ENCODE measurements around the gene PSMD7.
"Not testable (repeated sequence)": the region's sequence is repeated elsewhere in the genome, so short reads cannot be mapped to it uniquely, and the experiment has no call there.

PSMD7 gene

GRCh38 chr16:74298104-74298503 is 1.5 kb downstream of the PSMD7 start:
- no peak for DNase-seq

DNA sequence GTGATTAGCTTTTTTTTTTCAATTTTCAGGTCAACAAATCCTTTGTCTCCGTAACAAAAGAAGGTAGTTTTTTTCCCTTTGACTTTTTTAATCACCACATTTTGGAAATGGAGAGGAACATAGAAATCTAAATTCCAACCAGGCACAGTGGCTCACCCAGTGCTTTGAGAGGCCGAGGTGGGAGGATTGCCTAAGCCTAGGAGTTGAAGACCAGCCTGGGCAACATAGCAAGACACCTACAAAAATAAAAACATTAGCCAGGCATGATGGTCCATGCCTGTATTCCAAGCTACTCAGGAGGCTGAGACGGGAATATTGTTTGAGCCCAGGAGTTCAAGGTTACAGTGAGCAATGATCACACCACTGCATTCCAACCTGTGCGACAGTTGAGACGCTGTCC is 5.7 kb downstream of the PSMD7 start:
- DNase-seq, result no peak

- DNase-seq, result no peak
These were observed 7.7 kb downstream of the PSMD7 start for GRCh38 chr16:74304164-74304834.

- DNase-seq, result no peak
These were observed 8.2 kb downstream of the PSMD7 start for GRCh38 chr16:74304835-74305176.

- no peak for DNase-seq
These were observed 8.7 kb downstream of the PSMD7 start for GRCh38 chr16:74305281-74305680.

DNA sequence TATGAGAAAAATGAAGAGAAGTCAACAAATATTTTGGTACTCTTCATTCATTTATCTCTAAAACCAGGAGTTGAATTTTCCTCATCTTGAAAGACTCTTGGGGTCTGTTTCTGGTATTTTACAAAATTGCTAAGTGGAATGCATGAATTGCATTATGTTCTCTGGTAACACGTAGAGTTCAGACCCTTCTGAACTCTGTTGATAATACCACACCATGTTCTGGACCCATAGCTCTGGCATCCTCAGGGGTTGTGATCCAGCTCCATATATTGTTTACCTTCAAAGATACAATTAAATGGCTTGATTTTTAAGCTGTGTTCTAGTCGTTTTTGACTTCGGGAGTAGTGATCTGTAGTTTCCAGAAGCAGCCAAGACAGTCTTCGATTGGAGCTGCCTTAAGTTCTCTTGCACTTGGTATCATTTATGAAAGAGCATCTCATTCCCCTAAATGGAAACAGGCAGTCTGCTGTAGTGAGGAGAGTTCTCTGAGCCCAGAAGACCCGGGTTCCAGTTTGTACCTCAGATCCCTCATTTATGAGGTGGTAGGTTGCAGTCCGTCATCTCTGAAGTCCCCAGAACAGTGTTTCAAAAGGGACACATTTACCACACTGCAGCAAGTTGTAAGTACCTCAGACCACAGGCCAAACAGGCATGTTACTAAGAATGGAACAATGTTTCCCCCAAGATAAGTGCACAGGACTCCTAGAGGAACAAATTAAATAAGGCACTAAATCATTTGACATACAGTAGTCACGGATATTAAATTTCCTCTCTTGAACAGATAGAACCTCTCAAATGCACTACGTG is 9.6 kb downstream of the PSMD7 start:
- DNase-seq, result no peak

- no peak for DNase-seq
These were observed 10.8 kb downstream of the PSMD7 start for GRCh38 chr16:74307383-74307782.

GRCh38 chr16:74309789-74310781 is 13.5 kb downstream of the PSMD7 start:
- DNase-seq, result no peak

GRCh38 chr16:74315059-74315458 is 18.4 kb downstream of the PSMD7 start:
- DNase-seq, result no peak

- no peak for DNase-seq
These were observed 24.1 kb downstream of the PSMD7 start for GRCh38 chr16:74320707-74321106.

DNA sequence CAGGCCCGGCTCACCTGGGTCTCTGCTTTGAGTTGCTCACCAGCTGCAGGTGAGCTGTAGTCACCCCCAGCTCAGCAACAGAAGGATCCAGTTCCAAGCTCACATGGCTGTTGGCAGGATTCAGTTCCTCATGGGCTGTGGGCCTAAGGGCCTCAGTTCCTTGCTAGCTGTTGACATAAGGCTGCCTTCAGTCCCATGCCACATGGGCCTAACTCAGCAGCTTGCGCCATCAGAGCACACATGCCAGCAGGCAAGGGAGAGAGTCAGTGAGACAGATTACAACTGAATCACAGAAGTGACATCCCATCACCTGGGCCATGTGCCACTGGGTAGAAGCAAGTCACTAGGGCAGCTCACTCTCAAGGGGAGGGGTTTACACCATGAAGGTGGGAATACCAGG is 24.7 kb downstream of the PSMD7 start:
- no peak for DNase-seq

DNA sequence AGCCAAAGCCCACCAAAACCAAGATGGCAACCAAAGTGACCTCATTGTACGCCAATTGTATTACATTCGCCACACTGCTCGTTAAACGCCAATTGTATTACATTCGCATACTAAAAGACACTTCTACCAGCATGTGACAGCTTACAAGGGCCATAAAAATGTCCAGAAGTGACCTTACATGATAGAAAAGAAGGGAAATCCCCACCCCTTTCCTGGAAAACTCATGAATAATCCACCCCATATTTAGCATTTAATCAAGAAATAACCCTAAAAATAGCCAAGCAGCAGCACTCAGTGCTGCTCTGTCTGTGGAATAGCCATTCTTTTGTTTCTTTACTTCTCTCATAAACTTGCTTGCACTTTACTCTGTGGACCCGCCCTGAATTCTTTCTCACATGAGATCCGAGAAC is 25.7 kb downstream of the PSMD7 start:
- DNase-seq, result no peak

DNA sequence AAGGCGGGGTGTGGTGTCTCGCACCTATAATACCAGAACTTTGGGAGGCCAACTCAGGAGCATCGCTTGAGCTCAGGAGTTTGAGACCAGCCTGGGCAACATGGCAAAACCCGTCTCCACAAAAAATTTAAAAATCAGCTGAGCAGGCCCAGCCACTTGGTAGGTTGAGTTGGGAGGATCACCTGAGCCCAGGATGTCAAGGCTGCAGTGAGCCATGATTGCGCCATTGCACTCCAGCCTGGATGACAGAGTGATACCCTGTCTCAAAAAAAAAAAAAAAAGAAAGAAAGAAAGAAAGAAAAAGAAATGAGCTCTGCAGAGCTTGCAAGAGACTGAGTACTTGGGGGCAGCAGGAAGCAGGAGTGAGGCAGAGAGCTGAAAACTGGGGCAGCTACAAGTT is 28.2 kb downstream of the PSMD7 start:
- not testable (repeated sequence) for DNase-seq

DNA sequence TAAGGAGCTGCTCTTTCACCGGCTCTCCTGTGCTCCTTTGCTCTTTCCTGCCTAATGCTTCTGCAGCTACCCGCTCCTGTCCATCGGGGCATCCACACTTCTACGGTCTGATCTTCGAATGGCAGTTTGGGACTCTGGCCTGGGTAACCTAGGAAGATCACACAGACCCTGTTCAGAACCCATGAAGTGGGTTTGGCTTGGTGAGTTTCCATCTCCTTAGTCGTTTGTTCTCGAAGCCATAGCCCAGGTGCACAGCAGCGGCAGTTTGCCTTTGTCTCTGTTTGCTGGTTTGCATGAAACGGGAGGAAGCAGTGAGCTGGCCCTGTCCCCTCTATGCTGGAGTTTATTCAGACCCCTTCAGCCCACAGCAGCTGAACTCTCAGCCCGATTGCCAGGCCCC is 29.0 kb downstream of the PSMD7 start:
- DNase-seq, result no peak

DNA sequence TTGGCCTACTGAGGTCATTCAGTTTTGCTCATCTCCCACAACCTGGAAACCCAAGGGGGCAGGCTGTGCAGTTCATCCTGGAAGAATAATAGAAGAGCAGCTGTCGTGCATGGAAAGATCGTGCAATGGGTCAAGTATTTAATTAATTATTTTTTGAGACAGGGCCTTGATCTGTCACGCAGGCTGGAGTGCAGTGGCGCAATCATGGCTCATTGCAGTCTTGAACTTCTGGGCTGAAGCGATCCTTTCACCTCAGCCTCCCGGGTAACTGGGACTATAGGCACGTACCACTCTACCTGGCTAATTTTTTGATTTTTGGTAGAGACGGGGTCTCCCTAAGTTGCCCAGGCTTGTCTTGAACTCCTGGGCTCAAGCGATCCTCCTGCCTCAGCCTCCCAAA is 31.7 kb downstream of the PSMD7 start:
- DNase-seq, result not testable (repeated sequence)

DNA sequence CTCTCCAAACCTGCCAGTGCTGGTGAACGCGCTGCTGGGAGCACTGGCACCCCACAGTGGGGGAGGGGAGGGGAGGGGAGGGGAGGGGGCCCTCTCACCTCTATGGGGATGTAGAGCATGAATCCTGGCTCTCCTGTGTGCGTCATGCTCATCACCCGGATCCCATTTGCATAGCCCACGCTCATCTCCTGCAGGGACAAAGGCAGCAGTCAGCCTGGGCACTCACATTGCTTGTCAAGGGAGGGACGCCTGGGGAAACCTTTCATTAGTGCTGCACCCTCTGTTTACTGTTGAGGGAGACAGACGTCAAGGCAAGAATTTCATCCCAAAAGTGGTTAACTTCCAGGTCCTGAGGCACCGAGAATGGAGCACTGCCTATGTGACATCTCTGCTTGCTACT is 35.9 kb downstream of the PSMD7 start:
- DNase-seq, result not testable (repeated sequence)

DNA sequence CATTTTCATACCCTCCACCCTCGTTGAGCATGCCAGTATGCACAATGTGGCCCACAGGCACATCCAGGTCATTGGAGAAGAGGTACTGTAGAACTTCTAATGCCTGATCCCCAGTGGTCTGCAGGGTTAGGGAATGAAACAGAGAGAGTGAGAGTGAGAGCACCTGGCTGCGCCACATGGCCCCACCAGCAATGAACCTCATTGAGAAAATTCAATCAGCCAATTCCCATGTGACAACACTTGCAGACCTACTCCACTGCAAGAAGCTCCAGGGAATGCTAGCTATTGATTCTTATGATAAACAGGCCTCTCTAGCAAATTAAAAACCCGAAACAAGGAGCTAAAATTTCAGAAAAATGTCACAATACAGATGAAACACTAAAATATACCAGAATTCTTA is 40.9 kb downstream of the PSMD7 start:
- not testable (repeated sequence) for DNase-seq

DNA sequence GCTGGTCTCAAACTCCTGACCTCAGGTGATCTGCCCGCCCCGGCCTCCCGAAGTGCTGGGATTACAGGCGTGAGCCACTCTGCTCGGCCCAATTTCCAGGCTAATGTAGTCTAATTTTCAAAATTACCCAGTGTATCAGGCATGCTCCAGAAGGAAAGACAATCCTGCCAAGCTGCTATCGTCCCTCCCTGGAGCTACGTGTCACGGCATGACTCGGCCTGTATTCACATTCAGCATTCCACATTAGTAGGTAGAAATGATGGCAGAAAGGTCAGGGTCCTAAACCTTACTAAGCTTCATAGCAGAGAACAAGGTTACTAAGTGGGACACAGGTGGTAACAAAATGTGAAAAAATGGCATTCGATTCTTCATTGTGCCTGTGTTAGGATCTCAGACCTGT is 42.6 kb downstream of the PSMD7 start:
- not testable (repeated sequence) for DNase-seq

GRCh38 chr16:74353038-74353437 is 56.4 kb downstream of the PSMD7 start:
- not testable (repeated sequence) for DNase-seq
